DOHH2 (cell line): ENCODE results near the gene MYBPH.

Experiments used
- CTCF ChIP-seq: fragments of 200-600 bp; sonication (generic); IDR thresholded peaks from one replicate; pipeline ENCODE4 v1.5.1; 2014; ENCODE audit warnings: antibody characterized with exemption, mild to moderate bottlenecking, low read depth, low read length; ENCODE audit not compliant: poor library complexity, severe bottlenecking
- EZH2phosphoT487 ChIP-seq: fragments of 200-600 bp; sonication (generic); IDR thresholded peaks from 2 replicates; pipeline ENCODE4 v1.6.1; 2017; ENCODE audit warnings: borderline replicate concordance, mild to moderate bottlenecking, antibody characterized with exemption, low read length, moderate library complexity, mixed read lengths

DNA sequence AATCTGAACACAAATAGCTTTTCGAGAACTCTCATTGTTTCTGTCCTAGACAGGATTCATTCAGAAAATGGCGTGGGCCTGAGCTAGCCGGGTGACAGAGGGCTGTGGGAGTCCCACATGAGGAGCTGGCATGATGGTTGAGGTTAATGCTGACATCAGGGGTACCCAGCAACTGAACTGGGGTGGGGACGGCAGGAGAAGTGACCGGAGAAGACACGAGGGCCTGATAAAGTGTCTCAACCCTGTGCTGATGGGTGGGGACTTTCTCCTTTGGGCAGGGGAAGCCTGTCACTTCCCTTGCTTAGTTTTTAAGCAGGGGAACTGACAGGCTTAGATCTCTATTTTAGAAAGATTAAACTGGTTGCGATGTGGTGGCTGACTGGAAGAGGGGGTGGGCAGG is 39.2 kb upstream of the MYBPH start:
- no peak for TF ChIP-seq CTCF
- no peak for TF ChIP-seq EZH2phosphoT487
